ENCODE data around the gene PACS2. TPM values are rescaled to one million over a fixed set of nuclear protein-coding genes. Genes with fewer than 3 reads are reported as not detected.
A peak's percentile ranks its signal among the peaks of the same experiment; 100 is the strongest.
"Not testable (repeated sequence)": the region's sequence is repeated elsewhere in the genome, so short reads cannot be mapped to it uniquely, and the experiment has no call there.

Gene PACS2
- total RNA-seq, 2 experiments from 2014 or later = 57.7 to 61.5 TPM

DNA sequence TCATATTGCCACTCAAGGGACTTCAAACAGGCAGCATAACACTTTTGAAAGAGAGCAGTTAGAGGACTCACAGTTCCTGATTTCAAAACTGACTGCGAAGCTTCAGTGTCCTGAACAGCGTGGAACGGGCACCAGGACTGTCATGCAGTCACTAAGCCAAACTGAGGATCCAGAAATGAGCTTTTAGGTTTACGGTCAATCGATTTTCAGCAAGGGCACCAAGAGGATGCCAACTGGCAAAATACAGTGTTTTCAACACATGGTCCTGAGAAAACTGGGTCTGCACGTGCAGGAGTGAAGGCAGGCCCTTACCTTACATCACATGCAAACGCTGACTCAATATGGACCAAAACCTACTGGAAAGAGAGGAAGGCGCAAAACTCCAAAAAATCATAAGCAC lies 29.4 kb upstream of the PACS2 start:
- Mint-ChIP-seq H3K27me3 (no peaks in the 10 kb centered on the region), H3K4me3 (no peak overlapping the region), H3K9me3 (no peaks in the 10 kb centered on the region), H3K36me3 (ENCODE audit: low read depth) (peaks cover 27% of the 10 kb centered on the region), H3K4me1 (ENCODE audit: low read depth) (peaks cover 36% of the 10 kb centered on the region), H3K27ac (peak overlapping the region; percentile 30)
- peaks cover 20% of the 10 kb centered on the region for H3K36me3 ChIP-seq (ENCODE audit: insufficient read depth, low read length)
- no peak overlapping the region for H3K27ac ChIP-seq (ENCODE audit: low read depth in 1 of 2, low read length in 2 of 2)
- no peak for DNase-seq
- H3K4me3 ChIP-seq (ENCODE audit: low read length) = no peak overlapping the region
- H3K27me3 ChIP-seq (ENCODE audit: control insufficient read depth in 1 of 2, insufficient read depth in 2 of 2, low read length in 2 of 2) = no peaks in the 10 kb centered on the region
- intact Hi-C loops (cut with DNase I, micrococcal nuclease) = no loop called here
- TF ChIP-seq, protein P1, sequence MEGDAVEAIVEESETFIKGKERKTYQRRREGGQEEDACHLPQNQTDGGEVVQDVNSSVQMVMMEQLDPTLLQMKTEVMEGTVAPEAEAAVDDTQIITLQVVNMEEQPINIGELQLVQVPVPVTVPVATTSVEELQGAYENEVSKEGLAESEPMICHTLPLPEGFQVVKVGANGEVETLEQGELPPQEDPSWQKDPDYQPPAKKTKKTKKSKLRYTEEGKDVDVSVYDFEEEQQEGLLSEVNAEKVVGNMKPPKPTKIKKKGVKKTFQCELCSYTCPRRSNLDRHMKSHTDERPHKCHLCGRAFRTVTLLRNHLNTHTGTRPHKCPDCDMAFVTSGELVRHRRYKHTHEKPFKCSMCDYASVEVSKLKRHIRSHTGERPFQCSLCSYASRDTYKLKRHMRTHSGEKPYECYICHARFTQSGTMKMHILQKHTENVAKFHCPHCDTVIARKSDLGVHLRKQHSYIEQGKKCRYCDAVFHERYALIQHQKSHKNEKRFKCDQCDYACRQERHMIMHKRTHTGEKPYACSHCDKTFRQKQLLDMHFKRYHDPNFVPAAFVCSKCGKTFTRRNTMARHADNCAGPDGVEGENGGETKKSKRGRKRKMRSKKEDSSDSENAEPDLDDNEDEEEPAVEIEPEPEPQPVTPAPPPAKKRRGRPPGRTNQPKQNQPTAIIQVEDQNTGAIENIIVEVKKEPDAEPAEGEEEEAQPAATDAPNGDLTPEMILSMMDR (IDR thresholded peaks at IDR 0.05) = no peak
- no peaks in the 10 kb centered on the region for H3K9me3 ChIP-seq (ENCODE audit: control insufficient read depth in 1 of 2, insufficient read depth in 1 of 2, low read length in 2 of 2)
- H3K4me1 ChIP-seq (ENCODE audit: insufficient read depth, low read length) = peaks cover 26% of the 10 kb centered on the region
- ChIA-PET POLR2A (no interaction called here), CTCF (no interaction called here)
- ATAC-seq (ENCODE audit: poor library complexity) = no peak

DNA sequence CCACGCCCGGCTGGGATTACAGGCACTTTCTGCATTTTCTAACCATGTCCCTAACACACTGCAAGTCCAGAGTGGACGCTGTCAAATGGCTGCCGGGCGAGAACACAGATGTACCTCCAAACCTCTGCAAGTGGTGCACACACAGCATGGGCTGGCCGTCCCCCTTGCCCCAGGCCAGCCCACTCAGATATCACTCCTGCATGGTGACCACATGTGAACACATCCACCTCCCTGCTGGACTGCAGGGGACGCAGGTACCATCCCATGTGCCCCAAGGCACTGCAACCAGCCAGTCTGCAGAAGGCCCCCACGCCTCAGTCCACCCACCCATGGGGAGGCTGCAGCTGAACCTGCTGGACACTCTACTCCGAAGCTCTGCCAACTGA lies 27.8 kb upstream of the PACS2 start:
- Mint-ChIP-seq H3K27me3 (no peaks in the 10 kb centered on the region), H3K27ac (no peak overlapping the region), H3K4me1 (ENCODE audit: low read depth) (peaks cover 42% of the 10 kb centered on the region), H3K36me3 (ENCODE audit: low read depth) (peaks cover 25% of the 10 kb centered on the region), H3K4me3 (no peak overlapping the region), H3K9me3 (no peaks in the 10 kb centered on the region)
- ATAC-seq (ENCODE audit: poor library complexity) (no peak), DNase-seq (no peak)
- H3K36me3 ChIP-seq (ENCODE audit: insufficient read depth, low read length) = peaks cover 16% of the 10 kb centered on the region
- H3K4me3 ChIP-seq (ENCODE audit: low read length) = no peak overlapping the region
- intact Hi-C loops (cut with DNase I, micrococcal nuclease) = no loop called here
- H3K4me1 ChIP-seq (ENCODE audit: insufficient read depth, low read length) = peaks cover 32% of the 10 kb centered on the region
- TF ChIP-seq, protein P1 (IDR thresholded peaks at IDR 0.05) = no peak
- H3K27ac ChIP-seq (ENCODE audit: low read depth in 1 of 2, low read length in 2 of 2) = no peak overlapping the region
- no peaks in the 10 kb centered on the region for H3K9me3 ChIP-seq (ENCODE audit: control insufficient read depth in 1 of 2, insufficient read depth in 1 of 2, low read length in 2 of 2)
- ChIA-PET CTCF (no interaction called here), POLR2A (no interaction called here)
- H3K27me3 ChIP-seq (ENCODE audit: control insufficient read depth in 1 of 2, insufficient read depth in 2 of 2, low read length in 2 of 2) = no peaks in the 10 kb centered on the region

DNA sequence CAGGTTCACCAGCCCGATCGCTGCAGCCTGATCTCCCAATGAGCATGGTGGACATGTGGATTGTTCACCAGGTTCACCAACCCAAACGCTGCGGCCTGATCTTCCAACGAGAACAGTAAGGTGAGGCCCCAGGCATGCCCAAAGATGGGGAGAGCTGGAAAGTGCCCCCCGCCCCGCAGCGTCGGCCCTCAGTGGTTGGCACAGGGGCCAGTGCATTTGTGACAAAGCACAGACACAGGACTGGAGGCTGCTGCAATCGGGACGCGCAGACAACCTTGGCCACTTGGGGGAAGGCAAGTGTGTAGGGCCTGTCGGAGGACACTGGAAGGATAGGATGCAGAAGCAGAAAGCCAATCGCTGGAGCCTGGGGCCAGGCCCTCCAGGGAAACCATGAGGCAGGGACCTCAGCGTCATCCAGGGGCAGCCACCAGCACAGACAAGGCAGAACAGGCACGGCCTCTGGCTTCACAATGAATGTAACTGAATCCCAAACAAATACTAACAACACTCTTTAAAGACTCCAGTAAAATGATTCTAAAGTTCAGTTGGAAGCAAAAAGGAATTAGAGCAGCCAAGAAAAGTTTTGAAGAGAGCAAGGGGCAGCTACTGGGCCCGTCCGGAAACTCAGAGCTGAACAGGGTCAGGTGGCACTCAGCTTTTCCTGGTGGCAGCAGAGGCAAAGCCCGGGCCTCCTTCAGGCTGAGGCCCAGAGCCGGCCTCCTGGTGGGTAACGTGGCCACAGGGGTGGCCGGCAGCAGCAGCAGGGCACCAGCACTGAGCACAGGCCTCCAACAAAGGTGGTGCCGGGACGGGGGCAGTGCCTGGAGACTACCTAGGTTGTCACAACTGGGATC lies 27.1 kb upstream of the PACS2 start:
- Histone ChIP-seq H3K27ac (ENCODE audit: low read depth in 1 of 2, low read length in 2 of 2) (no peak overlapping the region), H3K4me1 (ENCODE audit: insufficient read depth, low read length) (peaks cover 31% of the 10 kb centered on the region), H3K27me3 (ENCODE audit: control insufficient read depth in 1 of 2, insufficient read depth in 2 of 2, low read length in 2 of 2) (no peaks in the 10 kb centered on the region), H3K9me3 (ENCODE audit: control insufficient read depth in 1 of 2, insufficient read depth in 1 of 2, low read length in 2 of 2) (no peaks in the 10 kb centered on the region), H3K4me3 (ENCODE audit: low read length) (no peak overlapping the region), H3K36me3 (ENCODE audit: insufficient read depth, low read length) (peaks cover 14% of the 10 kb centered on the region)
- ChIA-PET POLR2A (no interaction called here), CTCF (no interaction called here)
- Mint-ChIP-seq H3K4me1 (ENCODE audit: low read depth) (peaks cover 39% of the 10 kb centered on the region), H3K4me3 (no peak overlapping the region), H3K9me3 (no peaks in the 10 kb centered on the region), H3K27ac (no peak overlapping the region), H3K36me3 (ENCODE audit: low read depth) (peaks cover 18% of the 10 kb centered on the region), H3K27me3 (no peaks in the 10 kb centered on the region)
- no peak for DNase-seq
- no peak for ATAC-seq (ENCODE audit: poor library complexity)
- intact Hi-C loops (cut with DNase I, micrococcal nuclease) = no loop called here
- TF ChIP-seq, protein P1 (IDR thresholded peaks at IDR 0.05) = no peak

GRCh38 chr14:105288936-105289335 lies 25.6 kb upstream of the PACS2 start:
- H3K4me3 Mint-ChIP-seq; DNase-seq; ATAC-seq (ENCODE audit: poor library complexity); intact Hi-C loops (cut with DNase I, micrococcal nuclease); H3K27ac ChIP-seq (ENCODE audit: low read depth in 1 of 2, low read length in 2 of 2); H3K4me3 ChIP-seq (ENCODE audit: low read length); H3K27me3 Mint-ChIP-seq; H3K9me3 ChIP-seq (ENCODE audit: control insufficient read depth in 1 of 2, insufficient read depth in 1 of 2, low read length in 2 of 2); H3K27me3 ChIP-seq (ENCODE audit: control insufficient read depth in 1 of 2, insufficient read depth in 2 of 2, low read length in 2 of 2); POLR2A ChIA-PET; H3K9me3 Mint-ChIP-seq: not testable (repeated sequence)
- H3K4me1 ChIP-seq (ENCODE audit: insufficient read depth, low read length) = peaks cover 38% of the 10 kb centered on the region
- H3K27ac Mint-ChIP-seq = peak overlapping the region; percentile 61
- CTCF ChIA-PET = interaction anchor here (0.7 kb wide), 1 partner anchor 111 kb away, joined by 4 read pairs; no protein-coding TSS in a partner anchor
- peaks cover 12% of the 10 kb centered on the region for H3K36me3 Mint-ChIP-seq (ENCODE audit: low read depth)
- peaks cover 40% of the 10 kb centered on the region for H3K4me1 Mint-ChIP-seq (ENCODE audit: low read depth)
- H3K36me3 ChIP-seq (ENCODE audit: insufficient read depth, low read length) = peaks cover 14% of the 10 kb centered on the region

All from CD4-positive, alpha-beta T cell (primary cell).